SH-SY5Y (cell line): ENCODE measurements around the gene PCYT2.

ENCODE experiments used
- GATA2 ChIP-seq: IDR thresholded peaks from 2 replicates; pipeline ENCODE4 v1.6.1; 2011; ENCODE audit warnings: mild to moderate bottlenecking, low read depth, low read length
- GATA3 ChIP-seq: IDR thresholded peaks from 2 replicates; pipeline ENCODE4 v1.6.1; 2011; ENCODE audit warnings: low read depth, mild to moderate bottlenecking, low read length, moderate library complexity

GRCh38 chr17:81921537-81921862, 10.3 kb upstream of the PCYT2 start:
- no peak for TF ChIP-seq GATA3
- no peak for TF ChIP-seq GATA2
